Lower leg skin (tissue), 3 donors: ENCODE results near the gene AIRE.

Experiments
- CTCF ChIP-seq, 3 donors: fragments of 450-650 bp; IDR thresholded peaks; one replicate each; pipeline ENCODE4 v1.5.1; 2016; ENCODE audit warnings: antibody characterized with exemption in 3 of 3, mild to moderate bottlenecking in 3 of 3, moderate library complexity in 2 of 3
- POLR2A ChIP-seq, 2 donors: fragments of 450-650 bp; IDR thresholded peaks; one replicate each; pipeline ENCODE4 v1.6.1; 2016 to 2017; ENCODE audit warnings: antibody characterized with exemption in 2 of 2, mild to moderate bottlenecking in 1 of 2, moderate library complexity in 1 of 2

DNA sequence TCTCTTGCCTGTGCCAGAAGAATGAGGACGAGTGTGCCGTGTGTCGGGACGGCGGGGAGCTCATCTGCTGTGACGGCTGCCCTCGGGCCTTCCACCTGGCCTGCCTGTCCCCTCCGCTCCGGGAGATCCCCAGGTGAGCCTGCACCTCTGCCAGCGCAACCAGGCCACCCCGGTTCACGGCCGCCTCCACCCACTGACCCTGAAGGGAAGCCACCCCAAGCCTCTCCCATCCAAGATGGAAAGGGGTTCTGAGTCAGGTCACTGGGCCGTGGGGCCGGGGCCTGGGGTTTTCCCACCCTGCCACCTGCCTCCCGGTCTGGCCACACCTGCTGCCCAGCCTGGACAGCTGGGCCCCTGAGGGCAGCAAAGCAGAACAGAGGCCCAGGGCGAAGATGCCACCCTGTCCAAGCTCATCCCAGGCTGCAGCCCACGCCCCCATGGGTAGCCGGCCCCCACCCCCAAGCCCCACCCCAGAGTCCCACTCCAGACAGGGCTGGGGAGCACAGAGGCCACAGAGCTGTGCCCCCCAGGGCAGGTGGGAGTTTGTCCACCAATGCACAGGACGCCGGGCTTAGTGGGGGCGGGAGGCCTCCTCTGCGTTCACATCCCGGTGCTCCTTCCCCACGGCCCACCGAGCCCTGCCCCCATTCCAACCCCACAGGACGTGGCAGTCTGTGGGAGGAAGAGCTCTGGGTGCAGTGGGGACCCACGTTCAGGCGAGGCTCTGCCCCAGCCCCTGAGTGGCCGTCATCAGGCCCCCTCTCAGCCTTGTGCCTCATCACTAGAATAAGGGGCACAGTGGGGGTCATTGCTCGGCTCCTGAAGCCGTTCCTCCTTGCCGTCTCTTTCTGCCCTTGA is 5.6 kb downstream of the AIRE start:
- TF ChIP-seq CTCF (IDR thresholded peaks at IDR 0.05), result no peak
- TF ChIP-seq POLR2A (IDR thresholded peaks at IDR 0.05), result no peak
